CD4-positive, alpha-beta memory T cell (primary cell): ENCODE results near the gene C1orf141. TPM values are rescaled to one million over a fixed set of nuclear protein-coding genes. Genes with fewer than 3 reads are reported as not detected.

Experiments used
- CTCF ChIA-PET: fragments of 350-600 bp; sonication (Branson Sonifier 250); formaldehyde crosslinking; loops from one replicate; lab custom pipeline; 2021; ENCODE audit warnings: inconsistent platforms; ENCODE audit not compliant: partially characterized antibody; lab: Charles Lee
- POLR2A ChIA-PET: fragments of 350-600 bp; sonication (Branson Sonifier 250); formaldehyde crosslinking; loops from one replicate; lab custom pipeline; 2021; ENCODE audit not compliant: partially characterized antibody; lab: Charles Lee
- DNase-seq, 5 donors: peaks; one replicate each; pipeline versions ENCODE4 v3.0.0 to v3.0.0-alpha.2; 2020 to 2022; ENCODE audit warnings: mixed read lengths in 1 of 5
- H3K27ac ChIP-seq: one replicate; pipeline ENCODE4 v1.7.0; 2013; ENCODE audit warnings: low read depth, low read length
- H3K27me3 ChIP-seq: 2 replicates; pipeline ENCODE4 v1.7.0; 2013; ENCODE audit warnings: mild to moderate bottlenecking, low read length, moderate library complexity; ENCODE audit not compliant: insufficient read depth
- H3K36me3 ChIP-seq: 2 replicates; pipeline ENCODE4 v1.7.0; 2013; ENCODE audit warnings: mild to moderate bottlenecking, low read length, moderate library complexity; ENCODE audit not compliant: insufficient read depth
- H3K4me1 ChIP-seq: 2 replicates; pipeline ENCODE4 v1.7.0; 2013; ENCODE audit warnings: mild to moderate bottlenecking, low read length, moderate library complexity; ENCODE audit not compliant: insufficient read depth
- H3K4me3 ChIP-seq, 2 donors: one replicate each; pipeline ENCODE4 v1.7.0; 2013; ENCODE audit warnings: low read length in 2 of 2, mild to moderate bottlenecking in 1 of 2
- H3K9me3 ChIP-seq, 2 donors: one replicate each; pipeline ENCODE4 v1.7.0; 2013; ENCODE audit warnings: low read length in 2 of 2, control low read depth in 1 of 2; ENCODE audit not compliant: control insufficient read depth in 1 of 2
- H3K27ac Mint-ChIP-seq, 7 donors: one replicate each; pipeline ENCODE4 v1.8.0; 2020 to 2021; ENCODE audit warnings: mixed read lengths in 7 of 7, mild to moderate bottlenecking in 6 of 7, inconsistent platforms in 3 of 7, moderate library complexity in 3 of 7
- H3K27me3 Mint-ChIP-seq, 2 donors: one replicate each; pipeline ENCODE4 v1.8.0; 2020 to 2021; ENCODE audit warnings: mixed read lengths in 2 of 2
- H3K36me3 Mint-ChIP-seq, 2 donors: one replicate each; pipeline ENCODE4 v1.8.0; 2020 to 2021; ENCODE audit warnings: mixed read lengths in 2 of 2, inconsistent platforms in 1 of 2, mild to moderate bottlenecking in 1 of 2
- H3K4me1 Mint-ChIP-seq, 4 donors: one replicate each; pipeline ENCODE4 v1.8.0; 2020 to 2021; ENCODE audit warnings: mixed read lengths in 4 of 4, mild to moderate bottlenecking in 1 of 4
- H3K4me3 Mint-ChIP-seq, 8 donors: one replicate each; pipeline ENCODE4 v1.8.0; 2020 to 2021; ENCODE audit warnings: mixed read lengths in 8 of 8, mild to moderate bottlenecking in 7 of 8, moderate library complexity in 6 of 8, inconsistent platforms in 3 of 8
- H3K9me3 Mint-ChIP-seq, 8 donors: one replicate each; pipeline ENCODE4 v1.8.0; 2020 to 2021; ENCODE audit warnings: mixed read lengths in 8 of 8, mild to moderate bottlenecking in 5 of 8, inconsistent platforms in 3 of 8, moderate library complexity in 1 of 8
- intact Hi-C: fragments of 100-400 bp; cut with micrococcal nuclease; formaldehyde crosslinking; loops from one replicate; pipeline ENCODE4 v1.15.1; 2023
- polyA plus RNA-seq, 2 donors: library from polyadenylated mRNA; unstranded; fragments of 300-500 nt; fragmentation: Illumina TruSeq; gene quantifications; one replicate each; pipeline ENCODE4 v1.2.3, GENCODE V29; 2021
- total RNA-seq, 2 experiments: library from RNA; stranded (reverse); gene quantifications; one replicate each; pipeline ENCODE4 v1.2.3, GENCODE V29; 2021

C1orf141 gene
- total RNA-seq (not detected), polyA plus RNA-seq (not detected)

DNA sequence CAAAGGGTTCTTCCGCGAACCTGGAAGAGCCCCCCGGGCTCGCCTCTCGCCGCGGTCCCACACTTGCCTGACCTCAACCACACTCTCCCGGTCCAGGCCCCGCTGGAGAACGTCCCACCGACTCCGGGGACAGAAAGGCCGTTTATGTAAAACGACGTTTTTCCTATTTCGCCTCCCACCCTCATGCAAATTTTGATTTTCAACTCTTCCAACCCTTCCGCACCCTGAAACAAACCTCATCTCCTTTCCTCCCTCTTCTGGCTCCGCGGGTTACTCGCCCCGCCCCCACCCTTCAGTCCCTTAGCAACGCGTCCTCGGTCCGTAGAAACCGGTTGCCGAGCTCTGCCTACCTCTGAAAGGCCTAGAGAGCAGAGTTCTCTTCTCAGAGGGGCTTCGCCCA lies at the start of gene C1orf141:
C1orf141 (minus strand) TSS at position 276 of the 400 bp plus-strand sequence. CDS start 7,730 bp downstream, outside the sequence.
- Histone ChIP-seq H3K4me3 (no peak within 1 kb of the TSS), H3K27me3 (no peaks in the 10 kb centered on the region), H3K9me3 (no peaks in the 10 kb centered on the region), H3K4me1 (peaks cover 6% of the 10 kb centered on the region), H3K27ac (no peak within 1 kb of the TSS), H3K36me3 (no peaks in the 10 kb centered on the region)
- H3K27ac Mint-ChIP-seq = peak within 1 kb of the TSS in 2 of 7 donors; percentile 25 to 86
- H3K27me3 Mint-ChIP-seq = peaks cover 4 to 11% of the 10 kb centered on the region in 2 donors
- H3K9me3 Mint-ChIP-seq = peaks cover 0 to 5% (median 0%) of the 10 kb centered on the region in 8 donors
- ChIA-PET POLR2A (no interaction called here), CTCF (interaction anchor here (0.7 to 2.0 kb wide), 4 partner anchors 10 to 406 kb away, joined by 3 to 6 read pairs (median 4); no protein-coding TSS in a partner anchor)
- no peak for DNase-seq
- peak within 1 kb of the TSS; percentile 52 to 75 (median 71) for H3K4me3 Mint-ChIP-seq
- intact Hi-C loops = no loop called here
- no peaks in the 10 kb centered on the region for H3K36me3 Mint-ChIP-seq
- peaks cover 4 to 11% (median 5%) of the 10 kb centered on the region in 4 donors for H3K4me1 Mint-ChIP-seq

DNA sequence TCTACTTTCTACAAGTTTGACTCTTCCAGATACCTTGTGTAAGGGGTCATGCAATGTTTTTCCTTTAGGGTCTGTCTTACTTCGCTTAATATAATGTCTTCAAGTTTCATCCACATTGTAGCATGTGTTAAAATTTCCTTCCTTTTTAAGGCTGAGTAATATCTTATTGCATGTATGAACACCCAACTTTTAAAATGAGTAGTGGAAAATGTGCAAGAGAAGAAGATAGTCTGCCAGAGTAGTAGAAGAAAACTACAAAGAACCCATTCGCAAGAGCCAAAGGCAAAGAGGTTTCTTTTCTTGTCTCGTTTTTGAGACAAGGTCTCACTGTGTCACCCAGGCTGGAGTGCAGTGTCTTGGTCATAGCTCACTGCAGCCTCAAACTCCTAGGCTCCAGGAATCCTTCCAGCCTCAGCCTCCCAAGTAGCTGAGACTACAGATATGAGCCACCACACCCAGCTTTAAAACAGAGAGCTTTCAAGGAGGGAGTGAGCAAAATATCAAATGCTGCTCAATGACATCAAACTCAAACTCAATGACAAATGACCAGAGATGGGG lies 40.8 kb upstream of the C1orf141 start:
- ChIA-PET POLR2A (no interaction called here), CTCF (interaction anchor here (1.3 to 1.5 kb wide), 2 partner anchors 31 to 37 kb away, joined by 4 to 6 read pairs; no protein-coding TSS in a partner anchor)
- peak overlapping the region in 1 of 8 donors; percentile 37 for H3K4me3 Mint-ChIP-seq
- no peaks in the 10 kb centered on the region for H3K27me3 ChIP-seq
- no peaks in the 10 kb centered on the region for H3K36me3 Mint-ChIP-seq
- H3K9me3 Mint-ChIP-seq = peaks cover 0 to 9% (median 2%) of the 10 kb centered on the region in 8 donors
- peaks cover 32% of the 10 kb centered on the region for H3K4me1 ChIP-seq
- no peak overlapping the region for H3K4me3 ChIP-seq
- no peak overlapping the region for H3K27ac ChIP-seq
- peaks cover 28 to 56% (median 43%) of the 10 kb centered on the region in 4 donors for H3K4me1 Mint-ChIP-seq
- DNase-seq = no peak
- intact Hi-C loops = no loop called here
- H3K27me3 Mint-ChIP-seq = peaks cover 5 to 7% of the 10 kb centered on the region in 2 donors
- H3K9me3 ChIP-seq = no peaks in the 10 kb centered on the region
- H3K36me3 ChIP-seq = no peaks in the 10 kb centered on the region
- H3K27ac Mint-ChIP-seq = peak overlapping the region in 1 of 7 donors; percentile 55

- peaks cover 40% of the 10 kb centered on the region for H3K4me1 ChIP-seq
- H3K27ac ChIP-seq = no peak overlapping the region
- no peaks in the 10 kb centered on the region for H3K36me3 Mint-ChIP-seq
- intact Hi-C loops = loop anchor here (5.0 kb wide), 1 partner anchor 38 kb away; no protein-coding TSS in a partner anchor
- H3K4me3 ChIP-seq = no peak overlapping the region
- H3K27me3 Mint-ChIP-seq = peaks cover 5 to 7% of the 10 kb centered on the region in 2 donors
- POLR2A ChIA-PET = no interaction called here
- no peaks in the 10 kb centered on the region for H3K27me3 ChIP-seq
- peaks cover 0 to 9% (median 2%) of the 10 kb centered on the region in 8 donors for H3K9me3 Mint-ChIP-seq
- no peaks in the 10 kb centered on the region for H3K9me3 ChIP-seq
- peak overlapping the region in 2 of 8 donors; percentile 21 to 40 for H3K4me3 Mint-ChIP-seq
- DNase-seq = no peak
- no peaks in the 10 kb centered on the region for H3K36me3 ChIP-seq
- H3K27ac Mint-ChIP-seq = peak overlapping the region in 1 of 7 donors; percentile 52
- H3K4me1 Mint-ChIP-seq = peaks cover 30 to 59% (median 44%) of the 10 kb centered on the region in 4 donors
- CTCF ChIA-PET = no interaction called here
Measured at GRCh38 chr1:67174716-67175284, 40.0 kb upstream of the C1orf141 start.

- Mint-ChIP-seq H3K4me1 (peaks cover 29 to 57% (median 41%) of the 10 kb centered on the region in 4 donors), H3K27me3 (peaks cover 3 to 7% of the 10 kb centered on the region in 2 donors), H3K36me3 (no peaks in the 10 kb centered on the region), H3K4me3 (peak overlapping the region in 1 of 8 donors; percentile 8), H3K27ac (no peak overlapping the region), H3K9me3 (peaks cover 0 to 9% (median 2%) of the 10 kb centered on the region in 8 donors)
- POLR2A ChIA-PET = no interaction called here
- Histone ChIP-seq H3K9me3 (no peaks in the 10 kb centered on the region), H3K4me1 (peaks cover 45% of the 10 kb centered on the region), H3K27me3 (no peaks in the 10 kb centered on the region), H3K36me3 (no peaks in the 10 kb centered on the region), H3K4me3 (no peak overlapping the region), H3K27ac (no peak overlapping the region)
- no peak for DNase-seq
- intact Hi-C loops = loop anchor here (2.0 to 5.0 kb wide), 2 partner anchors 29 to 38 kb away; no protein-coding TSS in a partner anchor
- CTCF ChIA-PET = no interaction called here
Measured at GRCh38 chr1:67173988-67174387, 39.2 kb upstream of the C1orf141 start.

DNA sequence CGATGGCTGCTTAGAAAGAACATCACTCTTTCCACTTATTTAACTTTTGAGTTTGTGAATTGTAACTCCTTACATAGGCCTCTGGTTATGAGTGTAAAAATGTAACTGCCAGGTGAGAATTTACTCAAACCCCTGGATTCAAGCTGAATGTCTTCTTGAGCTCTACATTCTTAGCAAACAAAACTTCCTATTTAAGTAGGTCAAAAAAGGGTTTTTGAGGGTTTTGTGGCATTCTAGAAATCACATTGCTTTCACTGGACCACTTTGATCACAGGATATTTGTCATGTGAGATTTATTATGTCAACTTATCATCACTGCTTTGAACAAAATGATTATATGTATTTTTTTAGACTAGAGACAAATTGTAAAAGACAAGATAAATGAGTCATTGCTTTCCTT lies 37.2 kb upstream of the C1orf141 start:
- H3K4me3 ChIP-seq = no peak overlapping the region

DNA sequence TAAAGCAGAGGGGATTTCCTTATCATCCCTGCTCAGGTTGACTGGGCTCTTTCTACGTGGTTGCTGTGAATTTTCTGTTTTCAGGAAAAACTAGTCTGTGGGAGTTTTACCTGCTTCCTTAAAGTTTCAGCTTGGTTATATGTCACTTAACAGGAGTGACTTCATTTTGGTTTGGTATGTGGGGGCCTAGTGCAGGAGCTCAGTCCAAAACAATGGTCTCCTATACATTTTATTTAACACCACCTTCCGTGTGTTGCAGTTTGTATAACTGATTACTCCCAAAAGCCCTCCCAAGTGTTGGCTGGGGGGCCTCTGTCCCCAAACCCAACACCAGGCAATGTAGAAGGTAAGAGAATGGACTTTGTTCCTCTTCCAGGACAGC lies 36.8 kb upstream of the C1orf141 start:
- no peaks in the 10 kb centered on the region for H3K36me3 Mint-ChIP-seq
- no peaks in the 10 kb centered on the region for H3K9me3 ChIP-seq
- H3K4me3 Mint-ChIP-seq = peak overlapping the region; percentile 37 to 84 (median 79)
- intact Hi-C loops = loop anchor here (1.0 to 5.0 kb wide), 3 partner anchors 23 to 259 kb away; partner anchors contain the start of gene SERBP1
- POLR2A ChIA-PET = interaction anchor here (0.9 to 2.5 kb wide), 9 partner anchors 9 to 840 kb away, joined by 3 to 15 read pairs (median 5); partner anchors contain the start of genes SERBP1 and SLC35D1
- H3K4me3 ChIP-seq = no peak overlapping the region
- peak overlapping the region; percentile 13 for H3K27ac ChIP-seq
- peaks cover 29 to 61% (median 45%) of the 10 kb centered on the region in 4 donors for H3K4me1 Mint-ChIP-seq
- CTCF ChIA-PET = interaction anchor here (0.6 to 4.9 kb wide), 4 partner anchors 23 to 40 kb away, joined by 3 to 58 read pairs (median 10); no protein-coding TSS in a partner anchor
- peaks cover 4% of the 10 kb centered on the region for H3K27me3 ChIP-seq
- H3K27me3 Mint-ChIP-seq = peaks cover 5 to 6% of the 10 kb centered on the region in 2 donors
- no peaks in the 10 kb centered on the region for H3K36me3 ChIP-seq
- H3K27ac Mint-ChIP-seq = peak overlapping the region; percentile 43 to 94 (median 89)
- peaks cover 0 to 4% (median under 1%) of the 10 kb centered on the region in 8 donors for H3K9me3 Mint-ChIP-seq
- peaks cover 45% of the 10 kb centered on the region for H3K4me1 ChIP-seq
- DNase-seq = peak in 1 of 5 donors; percentile 14

More for the DNA sequence above, 37.2 kb upstream of the C1orf141 start:
- no peaks in the 10 kb centered on the region for H3K36me3 Mint-ChIP-seq
- ChIA-PET POLR2A (interaction anchor here (1.0 to 2.5 kb wide), 7 partner anchors 9 to 841 kb away, joined by 3 to 15 read pairs (median 5); partner anchors contain the start of gene SLC35D1), CTCF (interaction anchor here (0.6 to 4.9 kb wide), 3 partner anchors 23 to 40 kb away, joined by 3 to 58 read pairs (median 14); no protein-coding TSS in a partner anchor)
- H3K9me3 Mint-ChIP-seq = peaks cover 0 to 4% (median under 1%) of the 10 kb centered on the region in 8 donors
- intact Hi-C loops = loop anchor here (1.0 to 5.0 kb wide), 4 partner anchors 22 to 258 kb away; partner anchors contain the start of gene SERBP1
- H3K27ac Mint-ChIP-seq = peak overlapping the region; percentile 43 to 94 (median 89)
- no peaks in the 10 kb centered on the region for H3K36me3 ChIP-seq
- peak overlapping the region; percentile 13 for H3K27ac ChIP-seq
- H3K4me1 Mint-ChIP-seq = peaks cover 29 to 61% (median 45%) of the 10 kb centered on the region in 4 donors
- H3K4me3 Mint-ChIP-seq = peak overlapping the region in 7 of 8 donors; percentile 37 to 84 (median 80)
- H3K27me3 Mint-ChIP-seq = peaks cover 6 to 7% of the 10 kb centered on the region in 2 donors
- peaks cover 1% of the 10 kb centered on the region for H3K27me3 ChIP-seq
- H3K4me1 ChIP-seq = peaks cover 45% of the 10 kb centered on the region
- no peaks in the 10 kb centered on the region for H3K9me3 ChIP-seq
- DNase-seq = peak in 4 of 5 donors; percentile 65 to 75 (median 72)
